ENCODE data around the gene CEMIP.

CEMIP gene

GRCh38 chr15:80898040-80898439 is 118.9 kb downstream of the CEMIP start:
- DNase-seq: no peak

- no peak for DNase-seq
Measured at GRCh38 chr15:80902298-80902801, 123.2 kb downstream of the CEMIP start.

GRCh38 chr15:80904998-80905397 is 125.8 kb downstream of the CEMIP start:
- no peak for DNase-seq

GRCh38 chr15:80906159-80906766 is 127.1 kb downstream of the CEMIP start:
- no peak for DNase-seq

- no peak for DNase-seq
Measured at GRCh38 chr15:80911821-80912220, 132.7 kb downstream of the CEMIP start.

GRCh38 chr15:80912673-80913072 is 133.5 kb downstream of the CEMIP start:
- DNase-seq: no peak

GRCh38 chr15:80913541-80913940 is 134.4 kb downstream of the CEMIP start:
- DNase-seq: no peak

GRCh38 chr15:80915472-80915871 is 136.3 kb downstream of the CEMIP start:
- no peak for DNase-seq

GRCh38 chr15:80916056-80916455 is 136.9 kb downstream of the CEMIP start:
- DNase-seq: no peak

GRCh38 chr15:80918196-80918783 is 139.1 kb downstream of the CEMIP start:
- DNase-seq: no peak

- no peak for DNase-seq
Measured at GRCh38 chr15:80920271-80920699, 141.1 kb downstream of the CEMIP start.

GRCh38 chr15:80921736-80922410 is 142.7 kb downstream of the CEMIP start:
- DNase-seq: no peak

GRCh38 chr15:80923668-80924067 is 144.5 kb downstream of the CEMIP start:
- no peak for DNase-seq

GRCh38 chr15:80924278-80924677 is 145.1 kb downstream of the CEMIP start:
- DNase-seq: no peak

- no peak for DNase-seq
Measured at GRCh38 chr15:80925597-80926059, 146.5 kb downstream of the CEMIP start.

- DNase-seq: no peak
Measured at GRCh38 chr15:80926126-80926525, 147.0 kb downstream of the CEMIP start.

GRCh38 chr15:80929225-80929624 is 150.1 kb downstream of the CEMIP start:
- no peak for DNase-seq

GRCh38 chr15:80929689-80930088 is 150.5 kb downstream of the CEMIP start:
- DNase-seq: no peak

GRCh38 chr15:80931191-80931590 is 152.0 kb downstream of the CEMIP start:
- no peak for DNase-seq

- no peak for DNase-seq
Measured at GRCh38 chr15:80931721-80932512, 152.7 kb downstream of the CEMIP start.

- no peak for DNase-seq
Measured at GRCh38 chr15:80932513-80932815, 153.3 kb downstream of the CEMIP start.

GRCh38 chr15:80932989-80933388 is 153.8 kb downstream of the CEMIP start:
- DNase-seq: no peak

GRCh38 chr15:80934761-80935221 is 155.6 kb downstream of the CEMIP start:
- DNase-seq: no peak

Measured in cortex of kidney (tissue), 1 donor.